Inflammatory macrophage treated with lipopolysaccharide for 1 hour (primary cell): ENCODE measurements around the gene ADCYAP1R1.
"Not testable (repeated sequence)": the region's sequence is repeated elsewhere in the genome, so short reads cannot be mapped to it uniquely, and the experiment has no call there.

Experiments used
- DNase-seq, 2 donors: peaks; one replicate each; pipeline ENCODE4 v3.0.0-alpha.2; 2020 to 2022

ADCYAP1R1 gene

DNA sequence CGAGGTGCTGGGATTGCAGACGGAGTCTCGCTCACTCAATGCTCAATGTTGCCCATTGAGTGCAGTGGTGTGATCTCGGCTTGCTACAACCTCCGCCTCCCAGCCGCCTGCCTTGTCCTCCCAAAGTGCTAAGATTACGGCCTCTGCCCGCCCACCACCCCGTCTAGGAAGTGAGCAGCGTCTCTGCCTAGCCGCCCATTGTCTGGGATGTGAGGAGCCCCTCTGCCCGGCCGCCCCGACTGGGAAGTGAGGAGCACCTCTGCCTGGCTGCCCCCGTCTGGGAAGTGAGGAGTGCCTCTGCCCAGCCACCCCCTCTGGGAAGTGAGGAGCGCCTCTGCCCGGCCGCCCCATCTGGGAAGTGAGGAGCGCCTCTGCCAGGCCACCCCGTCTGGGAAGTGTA, 101.2 kb downstream of the ADCYAP1R1 start:
- not testable (repeated sequence) for DNase-seq

DNA sequence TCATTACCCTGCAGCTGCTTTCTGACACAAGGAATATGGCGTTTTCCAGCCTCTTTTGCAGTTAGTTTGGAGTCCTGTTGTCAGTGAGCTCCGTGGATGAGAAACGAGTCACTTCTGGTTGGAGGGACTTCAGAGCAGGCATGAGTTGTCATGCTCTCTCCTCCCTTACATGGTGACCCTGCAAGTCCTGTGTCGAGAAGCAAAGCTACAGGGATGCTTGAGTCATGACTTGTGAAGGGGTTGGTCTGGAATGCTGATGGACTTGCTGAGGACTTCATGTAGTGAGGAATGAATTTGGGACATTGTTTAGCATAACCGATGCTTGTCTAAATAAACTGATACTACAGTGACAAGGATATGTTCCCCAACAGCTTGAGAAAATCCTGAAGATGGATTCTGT, 108.8 kb downstream of the ADCYAP1R1 start:
- DNase-seq: no peak
